ENCODE results near the gene A4GALT. TPM values are rescaled to one million over a fixed set of nuclear protein-coding genes. Genes with fewer than 3 reads are reported as not detected.
"Not testable (repeated sequence)": the region's sequence is repeated elsewhere in the genome, so short reads cannot be mapped to it uniquely, and the experiment has no call there.

Gene A4GALT
- polyA plus RNA-seq, 1 experiment = 1.8 TPM

GRCh38 chr22:42760806-42761565 lies 40.3 kb upstream of the A4GALT start:
- no peaks in the 10 kb centered on the region; the same call in 1 of the 2 replicates for H3K9me3 ChIP-seq (ENCODE audit: control insufficient read depth, insufficient read depth, low read length)
- DNase-seq (ENCODE audit: low read depth, low spot score) = no peak
- H3K27ac ChIP-seq (ENCODE audit: low read depth, low read length) = no peak overlapping the region
- no peak overlapping the region for H3K4me3 ChIP-seq (ENCODE audit: low read depth, low read length)
- POLR2A ChIA-PET = no interaction called here
- no peak for TF ChIP-seq CTCF (IDR thresholded peaks at IDR 0.05; ENCODE audit: low read depth, low read length)
- no peaks in the 10 kb centered on the region for H3K27me3 ChIP-seq (ENCODE audit: control insufficient read depth, insufficient read depth, low read length)
- CTCF ChIA-PET = no interaction called here

GRCh38 chr22:42758931-42759629 lies 38.4 kb upstream of the A4GALT start:
- Histone ChIP-seq H3K27me3 (ENCODE audit: control insufficient read depth, insufficient read depth, low read length) (no peaks in the 10 kb centered on the region), H3K27ac (ENCODE audit: low read depth, low read length) (no peak overlapping the region), H3K4me3 (ENCODE audit: low read depth, low read length) (no peak overlapping the region), H3K9me3 (ENCODE audit: control insufficient read depth, insufficient read depth, low read length) (no peaks in the 10 kb centered on the region; the same call in 1 of the 2 replicates)
- no peak for TF ChIP-seq CTCF (IDR thresholded peaks at IDR 0.05; ENCODE audit: low read depth, low read length)
- POLR2A ChIA-PET = interaction anchor here (0.6 to 1.3 kb wide), 2 partner anchors 32 to 137 kb away, joined by 5 read pairs; no protein-coding TSS in a partner anchor
- no peak for DNase-seq (ENCODE audit: low read depth, low spot score)
- CTCF ChIA-PET = interaction anchor here (0.7 kb wide), 1 partner anchor 89 kb away, joined by 3 read pairs; no protein-coding TSS in a partner anchor

- H3K4me3 ChIP-seq (ENCODE audit: low read depth, low read length); H3K27ac ChIP-seq (ENCODE audit: low read depth, low read length); H3K9me3 ChIP-seq (ENCODE audit: control insufficient read depth, insufficient read depth, low read length); DNase-seq (ENCODE audit: low read depth, low spot score); H3K27me3 ChIP-seq (ENCODE audit: control insufficient read depth, insufficient read depth, low read length): not testable (repeated sequence)
- ChIA-PET CTCF (interaction anchor here (1.2 kb wide), 1 partner anchor 14 kb away, joined by 3 read pairs; no protein-coding TSS in a partner anchor), POLR2A (interaction anchor here (0.6 kb wide), 1 partner anchor 51 kb away, joined by 3 read pairs; no protein-coding TSS in a partner anchor)
These were observed 34.9 kb upstream of the A4GALT start for GRCh38 chr22:42755553-42755952.

- not testable (repeated sequence) for H3K27ac ChIP-seq (ENCODE audit: low read depth, low read length); H3K27me3 ChIP-seq (ENCODE audit: control insufficient read depth, insufficient read depth, low read length); H3K4me3 ChIP-seq (ENCODE audit: low read depth, low read length); H3K9me3 ChIP-seq (ENCODE audit: control insufficient read depth, insufficient read depth, low read length); DNase-seq (ENCODE audit: low read depth, low spot score)
- ChIA-PET CTCF (interaction anchor here (1.2 kb wide), 1 partner anchor 15 kb away, joined by 3 read pairs; no protein-coding TSS in a partner anchor), POLR2A (interaction anchor here (0.6 kb wide), 1 partner anchor 50 kb away, joined by 3 read pairs; no protein-coding TSS in a partner anchor)
These were observed 34.5 kb upstream of the A4GALT start for GRCh38 chr22:42755121-42755520.

- ChIA-PET CTCF (no interaction called here), POLR2A (interaction anchor here (0.7 kb wide), 1 partner anchor 72 kb away, joined by 4 read pairs; no protein-coding TSS in a partner anchor)
- Histone ChIP-seq H3K27ac (ENCODE audit: low read depth, low read length) (peak overlapping the region; percentile 21), H3K27me3 (ENCODE audit: control insufficient read depth, insufficient read depth, low read length) (no peaks in the 10 kb centered on the region), H3K9me3 (ENCODE audit: control insufficient read depth, insufficient read depth, low read length) (peaks cover 3% of the 10 kb centered on the region; the same call in 1 of the 2 replicates), H3K4me3 (ENCODE audit: low read depth, low read length) (no peak overlapping the region)
- no peak for DNase-seq (ENCODE audit: low read depth, low spot score)
- no peak for TF ChIP-seq CTCF (IDR thresholded peaks at IDR 0.05; ENCODE audit: low read depth, low read length)
These were observed 34.0 kb upstream of the A4GALT start for GRCh38 chr22:42754658-42755057.
